Hepatocyte (in vitro differentiated cells): ENCODE data around the gene VCL.
"Not testable (repeated sequence)": the region's sequence is repeated elsewhere in the genome, so short reads cannot be mapped to it uniquely, and the experiment has no call there.

Experiments used
- CTCF ChIP-seq: fragments of 200-600 bp; sonication (generic); IDR thresholded peaks from 2 replicates; pipeline ENCODE4 v1.5.1; 2016; ENCODE audit warnings: antibody characterized with exemption, mild to moderate bottlenecking; ENCODE audit not compliant: poor library complexity
- EZH2 ChIP-seq: fragments of 200-600 bp; sonication (generic); IDR thresholded peaks from 2 replicates; pipeline ENCODE4 v1.6.1; 2016; ENCODE audit warnings: antibody characterized with exemption, mild to moderate bottlenecking, borderline replicate concordance
- EZH2phosphoT487 ChIP-seq: fragments of 200-600 bp; sonication (generic); IDR thresholded peaks from one replicate; pipeline ENCODE4 v1.6.1; 2018; ENCODE audit warnings: antibody characterized with exemption, mild to moderate bottlenecking, low read depth, moderate library complexity; ENCODE audit not compliant: unreplicated experiment, severe bottlenecking

DNA sequence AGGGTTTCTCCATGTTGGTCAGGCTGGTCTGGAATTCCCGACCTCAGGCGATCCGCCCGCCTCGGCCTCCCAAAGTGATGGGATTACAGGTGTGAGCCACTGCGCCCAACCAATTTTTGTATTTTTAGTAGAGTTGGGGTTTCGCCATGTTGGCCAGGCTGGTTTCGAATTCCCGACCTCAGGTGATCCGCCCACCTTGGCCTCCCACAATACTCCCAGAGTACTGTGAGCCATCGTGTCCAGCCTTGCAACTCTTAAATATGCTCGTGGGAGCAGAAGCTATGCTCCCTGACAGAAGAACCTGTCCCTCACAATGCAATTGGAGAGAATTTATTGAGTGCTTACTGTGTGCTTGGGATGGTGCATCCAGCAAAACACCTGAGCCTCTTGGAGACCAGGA lies 34.4 kb upstream of the VCL start:
- TF ChIP-seq CTCF, EZH2, EZH2phosphoT487: not testable (repeated sequence)
